OCI-LY1 (cell line): ENCODE measurements around the gene LSAMP.

ENCODE experiments used
- EZH2 ChIP-seq: fragments of 200-600 bp; sonication (generic), shearing (Covaris generic); IDR thresholded peaks from 2 replicates; pipeline ENCODE4 v1.8.0; 2017; ENCODE audit warnings: borderline replicate concordance, mixed run types, mild to moderate bottlenecking, antibody characterized with exemption, low read length, moderate library complexity, mixed read lengths
- TF ChIP-seq, protein P1 (sequence below): fragments of 200-600 bp; sonication (generic), shearing (Covaris generic); IDR thresholded peaks from 2 replicates; pipeline ENCODE4 v1.5.1; 2017; ENCODE audit warnings: mild to moderate bottlenecking, antibody characterized with exemption, low read length, moderate library complexity, mixed read lengths

DNA sequence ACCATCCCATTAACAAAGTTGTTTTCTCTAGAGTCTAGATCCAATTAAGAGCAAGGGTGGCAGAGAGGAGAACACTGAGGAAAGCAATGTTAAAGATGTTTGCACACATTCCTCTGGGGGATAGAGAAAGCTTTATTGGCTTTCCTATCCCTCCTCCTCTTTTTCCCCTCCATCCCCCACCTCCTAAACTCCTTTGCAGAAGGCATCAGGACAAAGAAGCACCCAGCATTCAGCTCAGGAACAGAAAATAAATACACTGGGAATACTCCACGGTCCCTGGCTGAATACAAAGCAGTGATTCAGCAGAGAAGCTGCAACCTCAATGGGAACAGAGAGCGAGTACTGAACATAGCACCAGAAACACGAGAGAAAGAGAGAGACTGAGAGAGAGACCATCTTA is 21.9 kb downstream of the LSAMP start:
- TF ChIP-seq, protein P1, sequence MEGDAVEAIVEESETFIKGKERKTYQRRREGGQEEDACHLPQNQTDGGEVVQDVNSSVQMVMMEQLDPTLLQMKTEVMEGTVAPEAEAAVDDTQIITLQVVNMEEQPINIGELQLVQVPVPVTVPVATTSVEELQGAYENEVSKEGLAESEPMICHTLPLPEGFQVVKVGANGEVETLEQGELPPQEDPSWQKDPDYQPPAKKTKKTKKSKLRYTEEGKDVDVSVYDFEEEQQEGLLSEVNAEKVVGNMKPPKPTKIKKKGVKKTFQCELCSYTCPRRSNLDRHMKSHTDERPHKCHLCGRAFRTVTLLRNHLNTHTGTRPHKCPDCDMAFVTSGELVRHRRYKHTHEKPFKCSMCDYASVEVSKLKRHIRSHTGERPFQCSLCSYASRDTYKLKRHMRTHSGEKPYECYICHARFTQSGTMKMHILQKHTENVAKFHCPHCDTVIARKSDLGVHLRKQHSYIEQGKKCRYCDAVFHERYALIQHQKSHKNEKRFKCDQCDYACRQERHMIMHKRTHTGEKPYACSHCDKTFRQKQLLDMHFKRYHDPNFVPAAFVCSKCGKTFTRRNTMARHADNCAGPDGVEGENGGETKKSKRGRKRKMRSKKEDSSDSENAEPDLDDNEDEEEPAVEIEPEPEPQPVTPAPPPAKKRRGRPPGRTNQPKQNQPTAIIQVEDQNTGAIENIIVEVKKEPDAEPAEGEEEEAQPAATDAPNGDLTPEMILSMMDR, result no peak
- no peak for TF ChIP-seq EZH2
